Testis (tissue), 3 donors: Measurements from ENCODE around the gene CRIM1. TPM values are rescaled to one million over a fixed set of nuclear protein-coding genes. Genes with fewer than 3 reads are reported as not detected.
A peak's percentile ranks its signal among the peaks of the same experiment; 100 is the strongest.

ENCODE experiments used
- DNase-seq: peaks from one replicate; pipeline ENCODE4 v3.0.0-alpha.2; 2019
- H3K27ac ChIP-seq, 2 donors: fragments of 200-600 bp; sonication (generic); one replicate each; pipeline ENCODE4 v1.5.1; 2019
- H3K27me3 ChIP-seq: fragments of 200-600 bp; sonication (generic); one replicate; pipeline ENCODE4 v1.5.1; 2019
- H3K36me3 ChIP-seq: fragments of 200-600 bp; sonication (generic); one replicate; pipeline ENCODE4 v1.5.1; 2017; ENCODE audit warnings: low read depth; ENCODE audit errors: missing control alignments
- H3K4me1 ChIP-seq: fragments of 200-600 bp; sonication (generic); one replicate; pipeline ENCODE4 v1.5.1; 2019
- H3K4me3 ChIP-seq, 2 donors: fragments of 200-600 bp; sonication (generic); one replicate each; pipeline ENCODE4 v1.5.1; 2017 to 2019
- H3K9me3 ChIP-seq: fragments of 200-600 bp; sonication (generic); one replicate; pipeline ENCODE4 v1.5.1; 2017
- CTCF ChIP-seq, 3 experiments: fragments of 450-650 bp in 2 of 3; fragments of 200-600 bp in 1 of 3; sonication (generic) in 1 of 3; IDR thresholded peaks; one replicate each; pipeline ENCODE4 v1.5.1; 2016 to 2019; ENCODE audit warnings: antibody characterized with exemption in 3 of 3, mild to moderate bottlenecking in 2 of 3, moderate library complexity in 1 of 3
- POLR2A ChIP-seq: fragments of 450-650 bp; IDR thresholded peaks from one replicate; pipeline ENCODE4 v1.6.1; 2017; ENCODE audit warnings: antibody characterized with exemption, mild to moderate bottlenecking, moderate library complexity
- WGBS, 2 donors: methylation state at CpG; one replicate each; pipeline ENCODE4 v1.1.5; 2018; 5-methylcytosine and 5-hydroxymethylcytosine counted together
- intact Hi-C: fragments of 100-400 bp; cut with DNase I; formaldehyde crosslinking; loops from one replicate; pipeline ENCODE4 v1.15.1; 2023; ENCODE audit warnings: low total_unique reads
- polyA plus RNA-seq: library from polyadenylated mRNA; stranded (reverse); fragments of 350-450 nt; fragmentation: Illumina TruSeq; extraction: RNeasy Lipid Tissue Mini Kit (QIAGEN cat#74804); gene quantifications from one replicate; pipeline ENCODE4 v1.2.3, GENCODE V29; 2014; ENCODE audit warnings: low read depth, low replicate concordance; ENCODE audit not compliant: insufficient read depth
- total RNA-seq, 2 donors: library from RNA; depleted of rRNA; stranded (reverse); fragments of >200 nt; gene quantifications; one replicate each; pipeline ENCODE4 v1.2.3, GENCODE V29; 2016

CRIM1 gene
- total and polyA plus RNA-seq, 3 donors from 2014 or later: 38.2 to 94.1 (median 68.4) TPM

GRCh38 chr2:36456227-36457175, 100.9 kb downstream of the CRIM1 start:
- DNase-seq: peak; percentile 83
- Histone ChIP-seq H3K27me3 (no peaks in the 10 kb centered on the region), H3K4me1 (peaks cover 15% of the 10 kb centered on the region), H3K9me3 (no peaks in the 10 kb centered on the region), H3K36me3 (no peaks in the 10 kb centered on the region), H3K4me3 (no peak overlapping the region), H3K27ac (peak overlapping the region in 1 of 2 donors; percentile 51)
- intact Hi-C loops: no loop called here
- TF ChIP-seq CTCF (IDR thresholded peaks at IDR 0.05): no peak
- no peak for TF ChIP-seq POLR2A
- 31 to 47% methylated on average over 17 of the region's 17 CpGs for WGBS, 2 donors

GRCh38 chr2:36458106-36458505, 102.5 kb downstream of the CRIM1 start:
- Histone ChIP-seq H3K27ac (no peak overlapping the region), H3K27me3 (no peaks in the 10 kb centered on the region), H3K36me3 (no peaks in the 10 kb centered on the region), H3K4me1 (peaks cover 15% of the 10 kb centered on the region), H3K4me3 (no peak overlapping the region), H3K9me3 (no peaks in the 10 kb centered on the region)
- TF ChIP-seq POLR2A (no peak), CTCF (IDR thresholded peaks at IDR 0.05) (no peak)
- intact Hi-C loops: no loop called here
- no peak for DNase-seq
- 92 to 97% methylated on average over 5 of the region's 5 CpGs for WGBS, 2 donors

GRCh38 chr2:36459725-36460137, 104.2 kb downstream of the CRIM1 start:
- TF ChIP-seq POLR2A (no peak), CTCF (IDR thresholded peaks at IDR 0.05) (peak in 2 of 3 experiments; percentile 11 to 27)
- DNase-seq: peak; percentile 37
- Histone ChIP-seq H3K9me3 (no peaks in the 10 kb centered on the region), H3K36me3 (no peaks in the 10 kb centered on the region), H3K27ac (no peak overlapping the region), H3K27me3 (no peaks in the 10 kb centered on the region), H3K4me1 (peaks cover 15% of the 10 kb centered on the region), H3K4me3 (no peak overlapping the region)
- intact Hi-C loops: no loop called here
- 43 to 75% methylated on average over 2 of the region's 2 CpGs for WGBS, 2 donors

GRCh38 chr2:36461039-36461681, 105.6 kb downstream of the CRIM1 start:
- 47 to 49% methylated on average over 4 of the region's 4 CpGs for WGBS, 2 donors

More at GRCh38 chr2:36461039-36461681, 105.6 kb downstream of the CRIM1 start:
- H3K4me3 ChIP-seq: no peak overlapping the region
- H3K27ac ChIP-seq: peak overlapping the region; percentile 0 to 42
- DNase-seq: no peak
- H3K4me1 ChIP-seq: peaks cover 11% of the 10 kb centered on the region
- intact Hi-C loops: no loop called here
- H3K9me3 ChIP-seq: no peaks in the 10 kb centered on the region
- no peak for TF ChIP-seq POLR2A
- no peak for TF ChIP-seq CTCF (IDR thresholded peaks at IDR 0.05)
- H3K36me3 ChIP-seq: no peaks in the 10 kb centered on the region
- H3K27me3 ChIP-seq: no peaks in the 10 kb centered on the region
